Neuronal stem cell (in vitro differentiated cells): Measurements from ENCODE around the gene HSCB. TPM values are rescaled to one million over a fixed set of nuclear protein-coding genes. Genes with fewer than 3 reads are reported as not detected.
"Not testable (repeated sequence)": the region's sequence is repeated elsewhere in the genome, so short reads cannot be mapped to it uniquely, and the experiment has no call there.

Source experiments
- DNase-seq: peaks from one replicate; pipeline ENCODE4 v3.0.0-alpha.2; 2013; ENCODE audit warnings: low spot score
- H2AFZ ChIP-seq: one replicate; pipeline ENCODE4 v1.6.1; 2013; ENCODE audit warnings: mild to moderate bottlenecking, low read length, inconsistent platforms
- H2AK5ac ChIP-seq: 2 replicates; pipeline ENCODE4 v1.6.1; 2013; ENCODE audit warnings: low read depth, mild to moderate bottlenecking, inconsistent platforms, low read length, moderate library complexity, mixed read lengths
- H2BK120ac ChIP-seq: 2 replicates; pipeline ENCODE4 v1.6.1; 2013; ENCODE audit warnings: low read depth, mild to moderate bottlenecking, inconsistent platforms, low read length, moderate library complexity, mixed read lengths
- H2BK12ac ChIP-seq: one replicate; pipeline ENCODE4 v1.6.1; 2013; ENCODE audit warnings: low read length, inconsistent platforms
- H2BK15ac ChIP-seq: 2 replicates; pipeline ENCODE4 v1.6.1; 2013; ENCODE audit warnings: mild to moderate bottlenecking, low read length, inconsistent platforms, mixed read lengths
- H2BK5ac ChIP-seq: one replicate; pipeline ENCODE4 v1.6.1; 2013; ENCODE audit warnings: inconsistent platforms, mild to moderate bottlenecking, low read length, moderate library complexity
- H3K14ac ChIP-seq: one replicate; pipeline ENCODE4 v1.6.1; 2013; ENCODE audit warnings: low read length, inconsistent platforms
- H3K18ac ChIP-seq: 2 replicates; pipeline ENCODE4 v1.6.1; 2013; ENCODE audit warnings: low read length, inconsistent platforms
- H3K23ac ChIP-seq: 2 replicates; pipeline ENCODE4 v1.6.1; 2013; ENCODE audit warnings: low read depth, mild to moderate bottlenecking, mixed read lengths, low read length, inconsistent platforms; ENCODE audit not compliant: poor library complexity
- H3K27ac ChIP-seq: replicated peaks from 3 replicates; pipeline ENCODE4 v1.5.1; 2013; ENCODE audit warnings: low read length, inconsistent platforms
- H3K27me3 ChIP-seq, 3 experiments: 2 replicates each; pipeline ENCODE4 v1.6.1; 2013; ENCODE audit warnings: low read length in 3 of 3, mild to moderate bottlenecking in 2 of 3, inconsistent platforms in 1 of 3, low read depth in 1 of 3, mixed read lengths in 1 of 3, moderate library complexity in 1 of 3; ENCODE audit not compliant: control insufficient read depth in 3 of 3, insufficient read depth in 3 of 3
- H3K36me3 ChIP-seq, 2 donors: replicated peaks in 1 of 2; 2 replicates each; pipeline ENCODE4 v1.6.1; 2013; ENCODE audit warnings: low read length in 2 of 2; ENCODE audit not compliant: control insufficient read depth in 2 of 2, insufficient read depth in 2 of 2
- H3K4ac ChIP-seq: 2 replicates; pipeline ENCODE4 v1.6.1; 2013; ENCODE audit warnings: inconsistent platforms, mild to moderate bottlenecking, low read length, moderate library complexity
- H3K4me1 ChIP-seq, 2 donors: 1 replicate in 1 of 2; 2 replicates in 1 of 2; pipeline ENCODE4 v1.6.1; 2013; ENCODE audit warnings: low read length in 2 of 2, low read depth in 1 of 2; ENCODE audit not compliant: control insufficient read depth in 2 of 2, insufficient read depth in 1 of 2
- H3K4me2 ChIP-seq: one replicate; pipeline ENCODE4 v1.6.1; 2013; ENCODE audit warnings: mild to moderate bottlenecking, low read length, inconsistent platforms; ENCODE audit not compliant: insufficient read depth, poor library complexity, severe bottlenecking
- H3K4me3 ChIP-seq, 2 donors: 2 replicates each; pipeline ENCODE4 v1.5.1; 2013; ENCODE audit warnings: low read length in 2 of 2, mild to moderate bottlenecking in 2 of 2, inconsistent platforms in 1 of 2, moderate library complexity in 1 of 2
- H3K79me1 ChIP-seq: one replicate; pipeline ENCODE4 v1.6.1; 2013; ENCODE audit warnings: low read depth, mild to moderate bottlenecking, inconsistent platforms, low read length, moderate library complexity
- H3K9ac ChIP-seq: one replicate; pipeline ENCODE4 v1.6.1; 2013; ENCODE audit warnings: mild to moderate bottlenecking, low read depth, low read length, inconsistent platforms; ENCODE audit not compliant: poor library complexity
- H3K9me3 ChIP-seq, 2 donors: replicated peaks in 1 of 2; 2 replicates each; pipeline versions ENCODE3 to v1.6.1; 2013; ENCODE audit warnings: low read length in 2 of 2, mild to moderate bottlenecking in 2 of 2, inconsistent platforms in 1 of 2, low read depth in 1 of 2, mixed read lengths in 1 of 2, moderate library complexity in 1 of 2; ENCODE audit not compliant: control insufficient read depth in 2 of 2, insufficient read depth in 1 of 2
- H4K8ac ChIP-seq: one replicate; pipeline ENCODE4 v1.6.1; 2013; ENCODE audit warnings: low read depth, mild to moderate bottlenecking, inconsistent platforms, low read length, moderate library complexity
- H4K91ac ChIP-seq: one replicate; pipeline ENCODE4 v1.6.1; 2013; ENCODE audit warnings: low read length, low read depth, mild to moderate bottlenecking, inconsistent platforms; ENCODE audit not compliant: poor library complexity
- WGBS, 2 donors: extraction: QIAGEN DNeasy Blood & Tissue Kit; methylation state at CpG; one replicate each; pipeline ENCODE4 v1.1.7; 2013; ENCODE audit warnings: missing lambda C conversion rate in 2 of 2, mixed read lengths in 1 of 2; ENCODE audit not compliant: insufficient read length in 2 of 2, insufficient replicate concordance in 1 of 2; ENCODE audit errors: extremely low coverage in 2 of 2; 5-methylcytosine and 5-hydroxymethylcytosine counted together
- polyA plus RNA-seq, 2 experiments: library from polyadenylated mRNA; stranded (reverse); fragments of 200-250 nt; gene quantifications; one replicate each; pipeline ENCODE4 v1.2.3, GENCODE V29; 2013

Gene HSCB
- 16.8 TPM for polyA plus RNA-seq (2013, experiment 1 of 2)
- 16.6 TPM for polyA plus RNA-seq (2013, experiment 2 of 2)

GRCh38 chr22:28741785-28742561 is at the start of gene HSCB, which contains the start of gene CHEK2:
Gene HSCB, plus strand, starts transcription at chr22:28742039. Its CDS starts 57 bp downstream, at chr22:28742096.
Gene CHEK2, minus strand, starts transcription at chr22:28741820. Its CDS starts 7,099 bp downstream, at chr22:28734721.
- no CpG with 5 or more reads among the region's 54 CpGs for WGBS, 2 donors
- no peak within 1 kb of the TSS for H4K8ac ChIP-seq

GRCh38 chr22:28693041-28693760 is 48.6 kb upstream of the HSCB start:
- H3K4ac ChIP-seq, result not testable (repeated sequence)

More at GRCh38 chr22:28741785-28742561, at the start of gene HSCB, which contains the start of gene CHEK2:
- Histone ChIP-seq H2BK12ac (no peak within 1 kb of the TSS), H3K4me1 (peaks cover 0 to 9% of the 10 kb centered on the region in 2 donors), H3K23ac (no peak within 1 kb of the TSS), H3K4ac (no peak within 1 kb of the TSS), H3K36me3 (peaks cover 12 to 50% of the 10 kb centered on the region in 2 donors), H2AFZ (peak within 1 kb of the TSS; percentile 95), H3K27ac (peak within 1 kb of the TSS; percentile 82), H3K9me3 (no peaks in the 10 kb centered on the region), H3K14ac (peak within 1 kb of the TSS; percentile 17), H3K9ac (peak within 1 kb of the TSS; percentile 85), H2AK5ac (no peak within 1 kb of the TSS), H3K18ac (peak within 1 kb of the TSS; percentile 92), H4K91ac (no peak within 1 kb of the TSS), H2BK5ac (no peak within 1 kb of the TSS), H3K79me1 (no peaks in the 10 kb centered on the region), H2BK15ac (no peak within 1 kb of the TSS), H3K4me3 (peak within 1 kb of the TSS; percentile 88 to 92), H3K27me3 (no peaks in the 10 kb centered on the region), H2BK120ac (no peak within 1 kb of the TSS), H3K4me2 (peak within 1 kb of the TSS; percentile 63)
- DNase-seq, result peak; percentile 98

GRCh38 chr22:28702891-28703290 is 38.9 kb upstream of the HSCB start:
- no peak overlapping the region for H4K8ac ChIP-seq
- H3K14ac ChIP-seq, result no peak overlapping the region
- H3K4me3 ChIP-seq, result no peak overlapping the region
- no peak overlapping the region for H4K91ac ChIP-seq
- H3K4me1 ChIP-seq, result no peaks in the 10 kb centered on the region
- H2BK15ac ChIP-seq, result no peak overlapping the region
- H2BK120ac ChIP-seq, result no peak overlapping the region
- no peak for DNase-seq
- WGBS, 2 donors, result no CpG with 5 or more reads among the region's 2 CpGs
- H3K9me3 ChIP-seq, result no peaks in the 10 kb centered on the region
- no peak overlapping the region for H3K23ac ChIP-seq
- no peaks in the 10 kb centered on the region for H3K79me1 ChIP-seq
- H3K4ac ChIP-seq, result no peak overlapping the region
- no peak overlapping the region for H2BK12ac ChIP-seq
- H2BK5ac ChIP-seq, result no peak overlapping the region
- no peak overlapping the region for H3K4me2 ChIP-seq
- H3K18ac ChIP-seq, result no peak overlapping the region
- no peak overlapping the region for H3K9ac ChIP-seq
- no peaks in the 10 kb centered on the region for H3K27me3 ChIP-seq
- no peak overlapping the region for H2AK5ac ChIP-seq
- H3K36me3 ChIP-seq, result peaks cover 3 to 70% of the 10 kb centered on the region in 2 donors
- no peak overlapping the region for H3K27ac ChIP-seq
- H2AFZ ChIP-seq, result no peak overlapping the region

More at GRCh38 chr22:28693041-28693760, 48.6 kb upstream of the HSCB start:
- not testable (repeated sequence) for H2BK5ac ChIP-seq, H3K79me1 ChIP-seq, H3K27me3 ChIP-seq, H3K9ac ChIP-seq, DNase-seq, H4K8ac ChIP-seq, H2AFZ ChIP-seq, H2BK12ac ChIP-seq, H3K4me1 ChIP-seq, H3K4me2 ChIP-seq, H2BK15ac ChIP-seq, H3K27ac ChIP-seq, H3K14ac ChIP-seq, H3K9me3 ChIP-seq, H3K23ac ChIP-seq, H3K18ac ChIP-seq, H3K4me3 ChIP-seq, H4K91ac ChIP-seq, H2AK5ac ChIP-seq, H2BK120ac ChIP-seq
- no CpG with 5 or more reads among the region's 6 CpGs for WGBS, 2 donors
- H3K36me3 ChIP-seq, result peaks cover 2 to 38% of the 10 kb centered on the region in 2 donors

GRCh38 chr22:28703436-28703835 is 38.4 kb upstream of the HSCB start:
- no peak for DNase-seq
- H3K4me2 ChIP-seq, result no peak overlapping the region
- no peak overlapping the region for H4K91ac ChIP-seq
- no peak overlapping the region for H2BK120ac ChIP-seq
- H3K4me1 ChIP-seq, result no peaks in the 10 kb centered on the region
- no peak overlapping the region for H3K23ac ChIP-seq
- H2AK5ac ChIP-seq, result no peak overlapping the region
- H2BK15ac ChIP-seq, result no peak overlapping the region
- H2AFZ ChIP-seq, result no peak overlapping the region
- H3K9ac ChIP-seq, result no peak overlapping the region
- H3K14ac ChIP-seq, result no peak overlapping the region
- no peak overlapping the region for H3K18ac ChIP-seq
- no peaks in the 10 kb centered on the region for H3K27me3 ChIP-seq
- no peak overlapping the region for H3K4me3 ChIP-seq
- H4K8ac ChIP-seq, result no peak overlapping the region
- H2BK5ac ChIP-seq, result no peak overlapping the region
- no peak overlapping the region for H3K4ac ChIP-seq
- H2BK12ac ChIP-seq, result no peak overlapping the region
- no peak overlapping the region for H3K27ac ChIP-seq
- H3K36me3 ChIP-seq, result peaks cover 3 to 70% of the 10 kb centered on the region in 2 donors
- no peaks in the 10 kb centered on the region for H3K9me3 ChIP-seq
- H3K79me1 ChIP-seq, result no peaks in the 10 kb centered on the region
